Nephron progenitor cell (in vitro differentiated cells): ENCODE measurements around the gene F3.

ENCODE experiments used
- DNase-seq: peaks from one replicate; pipeline ENCODE4 v3.0.0; 2021
- H3K27ac Mint-ChIP-seq: 2 replicates; pipeline ENCODE4 v1.8.0; 2021; ENCODE audit warnings: mild to moderate bottlenecking, moderate library complexity, mixed read lengths
- H3K27me3 Mint-ChIP-seq: 2 replicates; pipeline ENCODE4 v1.8.0; 2021; ENCODE audit warnings: mild to moderate bottlenecking, low read depth, mixed read lengths; ENCODE audit not compliant: poor library complexity
- H3K36me3 Mint-ChIP-seq: 2 replicates; pipeline ENCODE4 v1.8.0; 2021; ENCODE audit warnings: low read depth, mixed read lengths
- H3K4me1 Mint-ChIP-seq: 2 replicates; pipeline ENCODE4 v1.8.0; 2021; ENCODE audit warnings: mixed read lengths
- H3K4me3 Mint-ChIP-seq: 2 replicates; pipeline ENCODE4 v1.8.0; 2021; ENCODE audit warnings: mild to moderate bottlenecking, moderate library complexity, mixed read lengths
- H3K9me3 Mint-ChIP-seq: 2 replicates; pipeline ENCODE4 v1.8.0; 2021; ENCODE audit warnings: mild to moderate bottlenecking, moderate library complexity, mixed read lengths
- TF ChIP-seq, protein P1 (sequence below): fragments of 200-600 bp; sonication (generic); IDR thresholded peaks from 2 replicates; pipeline ENCODE4 v1.5.0; 2021; ENCODE audit warnings: antibody characterized with exemption

F3 gene

DNA sequence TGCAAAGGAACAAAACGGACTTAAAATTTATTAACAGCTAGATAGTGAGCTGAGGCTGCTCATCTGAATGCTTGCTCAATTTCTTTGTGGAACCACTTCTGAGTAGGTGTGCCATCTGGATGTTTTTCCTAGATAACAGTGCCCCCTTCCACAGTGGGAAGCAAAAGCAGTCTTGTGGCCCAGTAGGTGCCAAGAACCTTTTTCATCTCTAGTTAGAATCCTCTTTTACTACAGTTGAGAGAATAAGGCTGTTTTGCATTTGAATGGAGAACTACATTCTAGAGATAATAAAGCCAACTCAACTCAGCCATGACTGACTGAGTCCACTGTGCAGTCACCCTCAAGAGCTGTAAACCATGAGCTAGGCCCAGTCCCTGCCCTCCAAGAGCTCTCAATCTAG, 13.3 kb downstream of the F3 start:
- H3K4me3 Mint-ChIP-seq: no peak overlapping the region
- H3K27me3 Mint-ChIP-seq: no peaks in the 10 kb centered on the region
- TF ChIP-seq, protein P1, sequence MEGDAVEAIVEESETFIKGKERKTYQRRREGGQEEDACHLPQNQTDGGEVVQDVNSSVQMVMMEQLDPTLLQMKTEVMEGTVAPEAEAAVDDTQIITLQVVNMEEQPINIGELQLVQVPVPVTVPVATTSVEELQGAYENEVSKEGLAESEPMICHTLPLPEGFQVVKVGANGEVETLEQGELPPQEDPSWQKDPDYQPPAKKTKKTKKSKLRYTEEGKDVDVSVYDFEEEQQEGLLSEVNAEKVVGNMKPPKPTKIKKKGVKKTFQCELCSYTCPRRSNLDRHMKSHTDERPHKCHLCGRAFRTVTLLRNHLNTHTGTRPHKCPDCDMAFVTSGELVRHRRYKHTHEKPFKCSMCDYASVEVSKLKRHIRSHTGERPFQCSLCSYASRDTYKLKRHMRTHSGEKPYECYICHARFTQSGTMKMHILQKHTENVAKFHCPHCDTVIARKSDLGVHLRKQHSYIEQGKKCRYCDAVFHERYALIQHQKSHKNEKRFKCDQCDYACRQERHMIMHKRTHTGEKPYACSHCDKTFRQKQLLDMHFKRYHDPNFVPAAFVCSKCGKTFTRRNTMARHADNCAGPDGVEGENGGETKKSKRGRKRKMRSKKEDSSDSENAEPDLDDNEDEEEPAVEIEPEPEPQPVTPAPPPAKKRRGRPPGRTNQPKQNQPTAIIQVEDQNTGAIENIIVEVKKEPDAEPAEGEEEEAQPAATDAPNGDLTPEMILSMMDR: no peak
- H3K27ac Mint-ChIP-seq: no peak overlapping the region
- no peak for DNase-seq
- no peaks in the 10 kb centered on the region for H3K9me3 Mint-ChIP-seq
- H3K36me3 Mint-ChIP-seq: peaks cover 38% of the 10 kb centered on the region
- H3K4me1 Mint-ChIP-seq: no peaks in the 10 kb centered on the region

DNA sequence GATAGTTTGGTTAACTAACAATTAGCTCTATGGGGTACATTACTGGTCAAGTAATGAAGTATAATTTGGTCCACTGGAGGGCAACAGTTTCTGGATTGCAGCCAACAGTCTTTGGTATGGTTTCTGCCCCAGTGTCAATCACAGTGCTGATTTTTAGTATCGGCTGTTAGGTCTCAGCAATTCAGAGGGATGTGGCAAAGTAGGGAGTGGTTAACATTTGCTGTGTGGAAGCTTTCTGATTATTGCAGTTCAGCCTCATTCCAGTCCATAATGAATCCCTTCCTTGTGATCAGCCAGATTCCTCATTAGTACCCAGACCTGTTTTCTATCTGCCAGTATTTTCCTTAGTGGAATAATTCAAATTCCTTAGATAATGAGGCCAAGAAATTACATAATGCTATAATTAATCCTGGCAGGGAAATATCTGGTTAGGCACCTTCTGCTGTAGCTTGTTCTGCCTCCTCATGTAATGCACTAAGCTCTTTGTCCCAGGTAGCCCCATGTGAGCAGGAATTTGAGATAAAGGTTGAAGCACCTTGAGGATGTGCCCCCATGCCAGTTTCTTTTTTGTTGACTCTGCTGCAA, 14.0 kb downstream of the F3 start:
- Mint-ChIP-seq H3K4me1 (no peaks in the 10 kb centered on the region), H3K27me3 (no peaks in the 10 kb centered on the region), H3K4me3 (no peak overlapping the region), H3K27ac (no peak overlapping the region), H3K36me3 (peaks cover 30% of the 10 kb centered on the region), H3K9me3 (no peaks in the 10 kb centered on the region)
- no peak for DNase-seq
- TF ChIP-seq, protein P1: no peak

DNA sequence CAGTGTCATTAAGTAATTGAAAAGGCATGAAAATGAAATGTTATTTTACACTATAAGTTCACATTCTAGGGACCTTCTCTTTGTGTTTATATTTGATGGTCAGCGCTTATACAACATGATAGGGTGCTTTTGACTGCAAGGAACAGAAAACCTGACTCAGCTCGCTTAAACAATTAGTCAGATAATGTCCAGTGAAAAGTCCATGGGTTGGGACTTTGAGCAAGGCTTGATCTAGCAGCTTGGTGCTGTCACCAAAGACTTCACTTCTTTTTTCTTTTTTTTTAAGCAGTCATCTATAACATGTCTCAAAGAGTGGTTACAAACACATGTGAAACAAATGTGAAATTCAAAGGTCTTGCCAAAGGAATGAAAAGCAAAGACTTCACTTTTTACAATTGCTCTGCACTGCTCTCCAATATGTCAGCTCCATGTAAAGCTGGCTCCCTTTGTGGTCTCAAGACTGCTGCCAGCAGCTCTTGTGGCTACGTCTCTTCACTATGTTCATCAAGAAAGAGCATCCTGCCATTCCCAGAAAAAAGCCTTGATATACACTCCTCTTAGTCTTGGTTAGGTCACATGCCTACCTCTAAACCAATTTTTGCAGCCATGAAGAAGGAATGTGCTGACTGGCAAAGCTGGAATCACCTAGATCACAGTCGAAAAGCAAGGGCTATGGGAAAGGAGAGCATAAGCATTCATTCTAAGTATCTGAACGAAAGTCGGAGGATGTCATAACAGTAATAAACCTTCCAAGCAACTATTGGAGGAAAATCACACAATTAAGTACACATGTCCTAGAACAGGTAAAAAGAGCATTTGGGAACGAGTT, 15.2 kb downstream of the F3 start:
- Mint-ChIP-seq H3K27me3 (no peaks in the 10 kb centered on the region), H3K9me3 (no peaks in the 10 kb centered on the region), H3K4me3 (no peak overlapping the region), H3K36me3 (peaks cover 19% of the 10 kb centered on the region), H3K4me1 (no peaks in the 10 kb centered on the region), H3K27ac (no peak overlapping the region)
- TF ChIP-seq, protein P1: no peak
- no peak for DNase-seq

DNA sequence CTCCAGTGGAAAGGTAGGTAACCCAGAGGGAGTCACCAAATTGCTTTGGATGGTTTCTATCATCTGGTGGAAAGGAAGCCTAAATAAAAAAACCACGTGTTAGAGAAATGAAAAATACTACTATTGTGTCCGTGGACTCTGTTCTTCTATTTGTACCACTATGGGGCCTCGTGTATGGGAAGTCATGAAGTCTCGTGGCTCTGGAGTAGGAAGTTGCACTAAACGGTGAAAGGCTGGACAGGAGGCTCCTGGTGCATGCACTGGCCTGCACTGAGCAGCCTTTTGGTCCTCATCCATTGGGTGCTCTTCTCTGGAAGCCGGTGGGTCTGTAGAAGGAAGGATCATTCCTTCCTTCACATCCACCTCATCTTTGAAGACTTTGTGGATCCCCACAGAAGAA, 17.0 kb downstream of the F3 start:
- peaks cover 5% of the 10 kb centered on the region for H3K36me3 Mint-ChIP-seq
- no peaks in the 10 kb centered on the region for H3K9me3 Mint-ChIP-seq
- no peaks in the 10 kb centered on the region for H3K27me3 Mint-ChIP-seq
- DNase-seq: no peak
- H3K27ac Mint-ChIP-seq: no peak overlapping the region
- TF ChIP-seq, protein P1: no peak
- no peaks in the 10 kb centered on the region for H3K4me1 Mint-ChIP-seq
- H3K4me3 Mint-ChIP-seq: no peak overlapping the region

DNA sequence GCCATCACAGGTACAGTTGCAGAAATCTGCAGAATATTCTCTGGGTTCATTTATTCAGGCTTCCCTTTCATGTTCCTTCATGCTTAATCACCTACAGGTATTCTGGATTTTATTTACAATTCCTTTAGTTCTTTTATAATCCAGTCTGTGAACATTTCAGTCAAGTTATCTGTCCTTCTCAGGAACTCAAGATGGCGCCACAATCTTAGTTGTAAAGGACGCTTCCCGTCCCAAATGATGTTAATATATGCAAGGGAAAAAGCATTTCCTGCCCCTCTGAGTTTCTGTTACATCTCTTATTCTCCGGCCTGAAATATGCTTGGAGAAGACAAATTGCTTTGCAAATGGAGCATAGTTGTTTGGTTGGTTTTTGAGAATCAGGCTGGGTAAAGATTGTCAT, 19.3 kb downstream of the F3 start:
- Mint-ChIP-seq H3K27me3 (no peaks in the 10 kb centered on the region), H3K27ac (no peak overlapping the region), H3K9me3 (no peaks in the 10 kb centered on the region), H3K4me3 (no peak overlapping the region), H3K4me1 (peaks cover 4% of the 10 kb centered on the region), H3K36me3 (no peaks in the 10 kb centered on the region)
- peak; percentile 21 for DNase-seq
- TF ChIP-seq, protein P1: peak; percentile 38

DNA sequence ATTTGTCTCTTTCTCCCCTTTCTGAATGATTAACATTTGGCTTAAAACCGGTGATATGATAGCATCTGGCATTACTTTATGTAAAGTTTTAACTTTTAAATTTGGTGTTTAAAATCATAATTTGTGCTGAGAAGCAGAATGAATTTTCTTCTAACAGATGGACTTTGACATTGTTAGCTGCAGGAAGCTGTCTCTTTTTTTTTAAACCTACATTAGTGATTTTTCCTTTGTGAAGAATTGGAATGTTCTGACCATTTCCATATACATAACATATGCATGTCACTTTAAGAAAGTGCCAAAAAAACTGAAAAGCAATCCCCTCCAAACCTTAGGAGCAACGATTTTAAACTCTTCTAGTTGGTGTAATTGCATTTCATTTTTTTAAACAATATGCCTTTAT, 22.2 kb downstream of the F3 start:
- no peaks in the 10 kb centered on the region for H3K27me3 Mint-ChIP-seq
- no peaks in the 10 kb centered on the region for H3K9me3 Mint-ChIP-seq
- H3K4me3 Mint-ChIP-seq: no peak overlapping the region
- H3K27ac Mint-ChIP-seq: no peak overlapping the region
- peaks cover 10% of the 10 kb centered on the region for H3K4me1 Mint-ChIP-seq
- no peaks in the 10 kb centered on the region for H3K36me3 Mint-ChIP-seq
- DNase-seq: no peak
- TF ChIP-seq, protein P1: no peak
